ENCODE results near the gene MYO9B.

MYO9B gene

DNA sequence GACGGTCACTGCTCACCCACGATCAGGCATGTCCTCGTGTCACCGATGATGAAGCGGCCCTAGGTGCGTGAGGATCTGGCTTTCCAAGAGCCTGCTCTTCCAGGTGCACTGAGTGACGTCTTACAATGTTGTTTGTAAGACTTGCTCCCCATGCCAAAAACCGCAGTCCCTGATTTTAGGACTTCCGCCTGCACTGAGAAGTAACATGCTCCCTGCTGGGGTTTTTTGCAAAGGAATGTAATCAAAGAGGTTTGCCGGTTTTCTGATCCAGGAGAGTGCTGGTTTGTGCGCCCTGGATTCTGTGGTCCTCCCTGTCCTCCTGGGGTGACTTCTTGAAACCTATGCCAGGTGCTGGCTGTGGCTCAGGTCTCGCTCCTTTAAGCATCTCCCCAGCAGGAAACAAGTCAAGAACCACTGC, 38.8 kb downstream of the MYO9B start:
- DNase-seq, result peak in 2 of 14 donors; percentile 5 to 36

DNA sequence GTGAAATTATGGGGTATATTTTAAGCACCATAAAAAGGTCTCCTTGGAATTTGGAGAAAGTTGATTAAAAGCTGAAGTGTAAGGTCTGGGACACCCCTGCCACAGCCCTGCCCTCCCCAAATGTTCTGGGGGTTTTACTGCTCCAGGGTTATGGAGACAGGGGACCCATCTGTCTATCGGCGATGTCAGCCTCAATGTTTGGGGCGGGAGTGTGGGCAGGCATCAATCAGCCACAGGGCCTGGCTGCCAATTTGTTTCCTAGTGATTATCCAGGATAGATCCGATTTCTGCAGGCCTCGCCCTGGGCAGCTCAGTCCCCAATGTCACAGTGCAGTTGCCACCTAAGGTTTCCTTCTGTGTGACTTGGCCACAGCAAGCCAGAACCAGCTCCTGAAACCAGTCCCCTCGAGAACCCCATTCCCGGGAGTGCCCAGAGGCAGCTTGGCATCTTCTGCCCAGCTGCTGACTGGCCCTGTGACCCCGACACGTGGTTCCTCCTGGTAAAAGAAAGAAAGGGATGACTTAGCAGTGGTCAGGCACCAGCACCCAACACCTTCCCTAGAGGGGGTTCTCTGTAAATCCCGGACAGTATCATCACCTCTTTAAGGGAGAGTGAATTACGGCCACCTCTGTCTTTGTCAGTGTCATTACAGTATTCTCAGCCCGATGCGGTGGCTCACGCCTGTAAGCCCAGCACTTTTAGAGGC, 41.6 kb downstream of the MYO9B start:
- peak in 7 of 14 donors; percentile 9 to 44 (median 29) for DNase-seq

DNA sequence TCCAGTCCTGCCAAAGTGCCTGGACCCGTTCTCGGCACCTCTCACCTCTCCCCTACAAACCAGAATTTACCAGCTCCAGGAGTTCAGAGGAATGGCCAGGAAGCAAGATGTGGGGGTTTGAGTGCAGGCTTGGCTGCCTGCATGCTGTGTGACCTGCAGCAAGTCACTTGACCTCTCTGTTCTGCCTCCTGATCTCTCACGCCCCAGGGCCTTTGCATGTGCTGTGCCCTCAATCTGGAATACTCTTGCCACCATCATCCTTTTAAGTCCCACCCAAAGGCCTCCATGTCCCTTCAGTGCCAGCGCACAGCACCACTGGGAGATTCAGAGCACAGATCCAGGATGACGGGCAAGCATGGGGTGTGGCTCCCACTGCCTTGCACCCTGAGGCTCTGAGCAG, 43.4 kb downstream of the MYO9B start:
- DNase-seq, result no peak

DNA sequence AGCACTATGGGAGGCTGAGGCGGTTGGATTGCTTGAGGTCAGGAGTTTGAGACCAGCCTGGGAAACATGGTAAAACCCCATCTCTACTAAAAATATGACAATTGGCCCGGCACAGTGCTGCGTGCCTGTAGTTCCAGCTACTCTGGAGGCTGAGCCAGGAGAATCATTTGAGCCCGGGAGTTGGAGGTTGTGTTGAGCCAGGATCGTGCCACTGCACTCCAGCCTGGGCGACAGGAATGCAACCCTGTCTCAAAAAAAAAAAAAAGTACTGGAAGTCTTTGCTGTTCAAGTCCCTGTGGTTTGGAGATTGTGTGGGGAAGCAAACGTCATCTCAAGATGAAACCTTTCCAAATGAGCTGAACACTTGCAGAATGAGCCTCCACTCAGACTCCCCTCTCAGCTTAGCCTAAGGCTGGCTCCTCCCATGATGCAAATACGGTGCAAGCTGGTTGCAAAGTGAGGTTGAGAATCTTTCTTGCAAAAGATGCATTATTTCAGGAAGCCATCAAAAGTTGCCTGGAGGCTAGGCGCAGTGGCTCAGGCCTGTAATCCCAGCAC, 46.2 kb downstream of the MYO9B start:
- DNase-seq, result no peak

DNA sequence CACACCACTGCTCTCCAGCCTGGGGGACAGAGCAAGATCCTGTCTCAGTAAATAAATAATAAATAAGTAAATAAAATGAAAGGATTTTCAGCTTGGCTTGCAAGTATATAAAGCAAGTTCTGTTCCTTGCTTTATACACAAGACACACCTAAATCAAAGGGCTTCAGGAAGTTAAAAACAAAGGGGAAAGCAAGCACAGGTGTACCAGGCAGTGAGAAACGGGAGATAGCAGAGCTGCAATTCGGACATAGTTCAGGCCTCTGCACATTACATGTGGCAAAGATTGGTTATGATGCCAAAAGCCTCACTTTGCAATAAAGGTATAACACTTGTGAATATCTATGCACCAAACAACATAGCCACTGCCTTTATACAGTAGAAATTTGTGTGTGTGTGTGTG, 47.5 kb downstream of the MYO9B start:
- DNase-seq, result no peak

DNA sequence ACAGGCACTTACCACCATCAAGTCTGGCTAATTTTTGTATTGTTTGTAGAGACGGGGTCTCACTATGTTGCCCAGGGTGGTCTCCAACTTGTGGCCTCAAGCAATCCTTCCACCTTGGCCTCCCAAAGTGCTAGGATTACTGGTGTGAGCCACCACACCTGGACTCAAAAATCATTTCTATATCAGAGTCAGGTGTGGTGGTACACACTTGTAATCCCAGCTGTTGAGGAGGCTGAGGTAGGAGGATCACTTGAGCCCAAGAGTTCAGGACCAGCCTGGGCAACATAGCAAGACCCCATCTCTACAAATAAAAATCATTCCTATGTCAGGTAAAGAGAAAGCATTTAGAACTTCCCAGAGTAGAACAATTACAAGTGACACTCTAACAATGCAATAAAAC, 48.4 kb downstream of the MYO9B start:
- no peak for DNase-seq

DNA sequence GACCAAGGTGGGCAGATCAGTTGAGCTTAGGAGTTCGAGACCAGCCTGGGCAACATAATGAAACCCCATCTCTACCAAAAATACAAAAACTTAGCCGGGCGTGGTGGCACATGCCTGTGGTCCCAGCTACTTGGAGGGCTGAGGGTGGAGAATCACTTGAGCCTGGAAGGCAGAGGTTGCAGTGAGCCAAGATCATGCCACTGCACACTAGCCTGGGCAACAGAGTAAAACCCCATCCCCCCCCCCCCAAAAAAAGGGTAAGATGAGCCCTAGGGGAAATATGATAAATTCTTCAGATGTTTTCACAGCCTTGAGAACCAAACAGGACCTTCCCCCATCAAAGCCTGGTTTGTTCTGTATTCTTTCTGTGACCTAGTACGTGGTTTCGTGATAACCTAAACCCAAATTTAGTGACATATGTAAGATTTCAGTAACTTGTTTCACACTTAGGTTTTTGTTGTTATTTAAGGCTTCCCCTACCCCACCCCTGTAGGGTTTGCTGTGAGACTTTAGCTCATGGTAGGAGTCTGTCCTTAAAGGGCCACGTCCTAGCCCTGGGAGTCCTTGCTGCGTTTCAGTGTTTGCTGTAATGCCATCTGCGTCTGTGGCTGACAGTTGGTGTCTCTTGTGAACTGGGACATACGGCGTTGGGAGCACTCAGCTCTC, 49.6 kb downstream of the MYO9B start:
- peak in 2 of 14 donors; percentile 50 to 86 for DNase-seq

DNA sequence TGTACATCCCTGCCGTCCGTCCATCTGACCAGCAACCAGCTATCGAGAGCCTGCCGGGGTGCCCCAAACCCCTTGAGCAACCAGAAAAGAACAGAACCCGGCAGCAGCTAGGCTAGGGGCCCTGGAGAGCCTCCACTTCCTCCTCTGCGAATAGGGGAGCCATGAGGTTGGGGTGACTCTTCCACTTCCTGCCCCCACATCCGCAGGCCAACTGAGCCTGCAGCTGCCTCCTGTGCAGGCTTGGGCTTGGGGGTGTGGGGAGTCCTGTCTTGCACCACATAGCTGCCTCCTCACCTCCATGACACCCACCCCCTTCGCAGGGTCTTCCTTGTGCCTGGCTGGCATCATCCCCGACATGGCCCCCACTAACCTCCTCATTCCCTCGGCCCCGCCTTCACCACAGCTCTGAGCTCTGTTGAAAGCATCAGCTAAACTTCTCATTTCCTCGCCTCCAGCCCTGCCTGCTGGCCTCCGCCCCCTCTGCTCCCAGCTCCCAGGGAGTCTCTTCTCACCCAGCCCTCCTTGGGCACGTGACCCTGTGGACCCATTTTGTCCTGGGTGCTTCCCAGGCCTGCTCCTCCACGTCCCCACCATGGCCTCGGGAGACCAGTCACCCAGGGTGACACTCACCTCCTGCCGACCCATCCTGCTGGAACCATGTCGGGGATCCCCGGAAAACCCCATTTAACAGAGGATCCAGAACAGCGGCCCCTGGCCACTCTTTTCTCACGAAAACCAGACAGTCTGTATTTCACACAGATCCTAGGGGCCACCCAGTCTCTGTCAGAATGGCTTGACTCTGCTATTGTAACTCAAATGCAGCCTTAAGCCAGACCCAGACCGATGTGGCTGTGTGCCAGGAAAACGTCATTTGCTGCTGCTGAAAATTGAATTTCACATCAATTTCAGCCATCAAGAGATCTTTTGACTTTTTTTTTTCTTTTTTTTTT, 50.4 kb downstream of the MYO9B start:
- DNase-seq, result peak in 12 of 14 donors; percentile 31 to 78 (median 56)

DNA sequence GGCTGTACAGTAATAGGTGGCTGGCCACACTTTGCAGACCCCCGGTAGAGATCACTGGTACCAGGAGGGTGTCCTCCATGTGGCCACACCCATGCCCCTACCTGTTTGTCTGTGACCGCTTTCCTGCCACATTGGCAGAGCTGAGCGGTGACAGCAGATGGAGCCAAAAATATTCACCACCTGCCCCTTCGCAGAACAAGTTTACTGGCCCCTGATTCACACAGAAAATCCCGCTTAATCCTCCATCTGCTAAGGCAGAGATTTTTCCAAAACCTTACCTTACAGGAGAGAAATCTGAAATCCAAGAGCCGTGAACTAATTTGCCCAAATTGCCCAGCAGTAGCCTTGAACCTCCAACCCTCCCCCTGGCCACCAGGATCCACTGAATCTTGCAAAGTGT, 52.1 kb downstream of the MYO9B start:
- DNase-seq, result peak in 1 of 14 donors; percentile 85

DNA sequence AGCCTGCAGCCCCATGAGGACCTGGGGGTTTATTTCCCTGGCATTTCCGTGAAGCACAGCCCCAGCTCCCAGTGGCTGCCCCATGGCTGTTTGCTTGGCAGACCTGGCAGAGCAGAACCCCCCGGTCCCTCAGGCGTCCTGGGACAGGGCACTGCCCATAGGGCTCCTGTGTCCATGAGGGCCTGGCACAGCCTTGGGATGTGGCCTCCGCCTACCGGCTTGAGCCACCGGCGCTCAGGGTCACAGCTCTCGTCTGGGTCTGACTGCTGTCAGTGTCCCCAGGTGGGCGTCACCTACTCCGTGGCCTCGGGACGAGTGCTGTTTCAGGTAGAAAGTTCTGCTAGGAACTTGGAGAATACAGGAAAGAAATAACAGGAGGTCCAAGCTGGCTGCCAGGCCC, 52.8 kb downstream of the MYO9B start:
- DNase-seq, result no peak

DNA sequence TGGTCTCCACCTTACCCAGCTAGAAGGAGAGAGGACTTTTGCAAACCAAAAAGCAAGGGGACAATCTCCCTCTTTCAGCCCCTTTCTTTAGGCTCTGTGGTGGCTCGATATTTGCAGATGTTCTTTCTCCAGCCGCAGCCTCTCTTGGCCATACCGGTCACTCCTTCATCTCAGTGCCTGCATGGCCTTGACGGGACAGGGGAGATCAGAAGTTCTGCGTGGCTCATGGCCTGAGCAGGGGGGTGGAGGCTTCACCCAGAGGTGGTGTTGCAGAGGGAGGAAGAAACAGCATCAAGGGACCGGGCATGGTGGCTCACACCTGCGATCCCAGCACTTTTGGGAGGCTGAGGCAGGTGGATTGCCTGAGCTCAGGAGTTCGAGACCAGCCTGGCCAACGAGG, 53.2 kb downstream of the MYO9B start:
- DNase-seq, result no peak

DNA sequence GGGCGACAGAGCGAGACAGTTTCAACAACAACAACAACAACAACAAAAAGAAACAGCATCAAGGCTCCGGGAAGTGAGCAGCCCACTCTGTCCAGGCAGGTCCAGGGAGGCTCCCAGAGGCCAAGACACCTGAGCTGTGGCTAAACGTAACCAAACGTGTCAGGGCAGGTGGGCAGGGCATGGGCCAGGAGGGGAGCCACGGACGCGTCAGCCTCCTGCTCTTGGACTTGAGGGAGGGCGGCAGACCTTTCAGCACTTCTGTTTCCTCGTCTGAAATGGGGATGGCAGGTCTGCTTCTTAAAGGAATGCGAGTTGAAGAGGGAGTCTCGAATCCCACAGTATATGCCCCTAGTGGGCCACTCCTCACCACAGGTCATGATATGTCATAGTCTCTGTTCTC, 53.8 kb downstream of the MYO9B start:
- DNase-seq, result no peak

DNA sequence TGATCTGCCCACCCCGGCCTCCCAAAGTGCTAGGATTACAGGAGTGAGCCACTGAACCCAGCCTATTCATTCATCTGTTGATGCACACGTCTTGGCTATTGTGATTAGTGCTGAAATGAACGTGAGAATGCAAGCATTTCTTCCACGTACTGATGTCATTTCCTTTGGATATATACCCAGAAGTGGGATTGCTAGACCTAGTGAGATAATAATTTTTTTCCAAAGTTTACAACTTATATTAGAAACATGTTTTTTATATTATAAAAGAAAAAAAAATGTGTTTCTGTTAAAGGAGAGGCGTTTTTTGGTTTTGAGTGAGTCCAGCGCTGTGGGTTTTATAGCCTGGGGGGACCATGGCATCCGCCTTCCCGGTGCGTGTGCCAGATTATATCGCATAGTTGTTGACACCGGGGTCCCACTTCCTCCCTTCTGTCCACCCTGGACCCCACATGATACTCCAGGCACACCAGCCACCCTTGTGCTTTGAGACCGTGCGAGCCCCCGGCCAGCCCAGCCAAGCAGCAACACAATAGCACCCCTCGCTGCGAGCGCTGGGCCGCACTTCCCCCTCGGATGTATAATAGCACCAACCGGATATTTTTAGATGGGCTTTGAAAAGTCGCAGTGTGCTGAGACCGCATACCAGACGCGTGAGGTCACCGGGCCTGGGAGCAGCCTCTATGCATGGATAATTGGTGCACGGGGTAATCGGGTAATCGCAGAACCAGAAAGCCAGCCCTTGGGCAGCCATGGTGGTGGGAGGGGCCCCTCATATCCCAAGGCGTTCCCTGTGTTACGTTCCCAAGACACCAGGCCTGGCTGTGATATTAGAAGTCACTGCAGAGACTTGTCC, 59.6 kb downstream of the MYO9B start:
- DNase-seq, result peak in 13 of 14 donors; percentile 15 to 64 (median 47)

DNA sequence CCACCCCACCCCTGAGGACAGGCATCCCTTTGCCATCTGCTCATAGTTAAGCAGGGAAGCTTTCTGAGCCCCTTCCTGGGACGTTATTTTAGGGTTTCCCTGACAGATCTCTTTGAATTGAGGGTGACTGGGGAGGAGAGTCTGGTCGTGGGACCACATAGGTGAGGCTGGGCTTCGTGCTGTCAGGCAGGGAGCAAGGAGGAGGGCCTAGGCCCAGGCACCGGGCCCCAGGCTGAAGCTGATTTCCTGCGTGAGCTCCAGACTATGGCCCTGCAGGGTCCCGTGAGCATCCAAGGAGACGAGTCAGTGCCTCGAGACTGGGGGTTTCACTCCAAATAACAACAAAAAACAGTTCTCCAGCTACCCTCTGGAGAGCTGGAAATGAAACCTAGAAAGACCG, 60.4 kb downstream of the MYO9B start:
- no peak for DNase-seq

DNA sequence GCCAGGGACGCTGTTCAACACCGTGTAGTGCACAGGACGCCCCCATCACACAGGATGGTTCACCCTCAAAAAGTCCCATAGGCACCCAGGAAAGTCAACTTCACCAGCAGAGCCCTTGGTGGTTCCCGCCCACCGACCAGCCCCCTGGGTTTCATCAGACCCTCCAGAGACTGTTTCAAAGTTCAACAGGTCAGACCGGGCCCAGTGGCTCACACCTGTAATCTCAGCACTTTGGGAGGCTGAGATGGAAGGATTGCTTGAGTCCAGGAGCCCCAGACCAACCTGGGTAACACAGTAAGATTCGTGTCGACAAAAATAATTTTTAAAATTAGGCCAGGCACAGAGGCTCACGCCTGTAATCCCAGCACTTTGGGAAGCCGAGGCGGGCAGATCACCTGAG, 61.0 kb downstream of the MYO9B start:
- no peak for DNase-seq

DNA sequence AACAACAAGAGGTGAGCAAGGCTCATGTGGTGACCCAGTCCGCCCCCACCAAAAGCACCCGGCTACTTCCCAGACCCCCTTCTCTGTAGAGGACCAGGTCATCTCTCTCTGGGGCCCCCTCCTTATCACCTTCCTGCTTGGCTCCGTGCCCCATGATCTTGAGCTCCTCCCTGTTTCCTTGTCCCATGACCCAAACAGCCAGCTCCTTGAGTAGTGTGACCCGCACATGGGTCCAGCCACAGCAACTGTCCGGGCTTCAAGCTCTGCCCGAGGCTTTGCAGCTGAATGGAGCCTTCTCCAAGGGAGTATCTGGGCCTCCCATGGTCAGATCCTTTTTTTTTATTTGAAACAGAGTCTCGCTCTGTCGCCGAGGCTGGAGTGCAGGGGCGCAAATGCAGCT, 61.8 kb downstream of the MYO9B start:
- no peak for DNase-seq

DNA sequence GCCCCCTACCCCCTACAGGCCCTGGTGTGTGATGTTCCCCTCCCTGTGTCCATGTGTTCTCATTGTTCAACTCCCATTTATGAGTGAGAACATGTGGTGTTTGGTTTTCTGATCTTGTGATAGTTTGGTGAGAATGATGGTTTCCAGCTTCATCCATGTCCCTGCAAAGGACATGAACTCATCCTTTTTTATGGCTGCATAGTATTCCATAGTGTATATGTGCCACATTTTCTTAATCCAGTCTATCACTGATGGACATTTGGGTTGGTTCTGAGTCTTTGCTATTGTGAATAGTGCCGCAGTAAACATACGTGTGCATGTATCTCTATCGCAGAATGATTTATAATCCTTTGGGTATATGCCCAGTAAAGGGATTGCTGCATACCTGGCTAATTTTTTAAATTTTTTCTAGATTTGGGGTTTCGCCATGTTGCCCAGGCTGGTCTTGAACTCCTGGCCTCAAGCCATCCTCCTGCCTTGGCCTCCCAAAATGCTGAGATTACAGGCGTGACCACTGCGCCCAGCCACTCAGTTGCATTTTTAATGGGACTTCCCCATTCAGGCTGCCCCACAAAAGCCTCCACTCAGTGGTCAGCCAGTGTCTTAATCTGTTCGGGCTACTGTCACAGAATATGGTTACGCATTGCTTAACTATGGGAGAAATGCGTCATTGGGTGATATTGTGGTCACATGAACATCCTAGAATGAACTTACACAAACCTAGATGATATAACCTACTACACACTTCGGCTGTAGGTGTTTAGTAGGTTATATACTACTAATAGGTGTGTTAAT, 62.7 kb downstream of the MYO9B start:
- DNase-seq, result peak in 2 of 14 donors; percentile 4 to 9

DNA sequence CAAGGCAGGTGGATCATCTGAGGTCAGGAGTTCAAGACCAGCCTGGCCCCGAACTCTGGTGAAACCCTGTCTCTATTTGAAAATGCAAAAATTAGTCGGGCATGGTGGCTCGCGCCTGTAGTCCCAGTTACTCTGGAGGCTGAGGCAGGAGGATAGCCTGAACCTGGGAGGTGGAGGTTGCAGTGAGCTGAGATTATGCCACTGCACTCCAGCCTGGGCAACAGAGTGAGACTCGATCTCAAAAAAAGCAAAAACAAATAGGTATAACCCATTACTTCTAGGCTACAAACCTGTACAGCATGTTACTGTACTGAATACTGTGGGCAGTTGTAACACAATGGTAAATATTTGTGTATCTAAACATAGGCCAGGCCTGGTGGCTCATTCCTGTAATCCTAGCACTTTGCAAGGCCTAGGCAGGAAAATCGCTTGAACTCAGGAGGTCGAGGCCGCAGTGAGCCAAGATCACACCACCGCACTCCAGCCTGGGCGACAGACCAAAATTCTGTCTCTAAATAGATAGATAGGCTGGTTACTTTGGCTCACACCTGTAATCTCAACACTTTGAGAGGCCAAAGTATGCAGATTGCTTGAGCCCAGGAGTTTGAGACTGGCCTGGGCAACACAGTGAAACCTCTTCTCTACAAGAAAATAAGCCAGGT, 63.5 kb downstream of the MYO9B start:
- DNase-seq, result no peak

DNA sequence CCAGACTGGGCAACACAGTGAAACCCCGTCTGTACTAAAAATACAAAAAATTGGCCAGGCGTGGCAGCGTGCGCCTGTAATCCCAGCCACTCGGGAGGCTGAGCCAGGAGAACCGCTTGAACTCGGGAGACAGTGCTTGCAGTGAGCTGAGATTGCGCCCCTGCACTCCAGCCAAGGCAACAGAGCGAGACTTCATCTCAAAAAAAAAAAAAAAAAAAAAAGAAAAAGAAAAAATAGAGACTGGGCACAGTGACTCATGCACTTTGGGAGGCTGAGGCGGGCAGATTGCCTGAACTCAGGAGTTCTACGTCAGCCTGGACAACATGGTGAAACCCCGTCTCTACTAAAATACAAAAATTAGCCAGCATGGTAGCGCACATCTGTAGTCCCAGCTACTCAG, 69.2 kb downstream of the MYO9B start:
- DNase-seq, result peak in 1 of 14 donors; percentile 34

Measured in C1 segment of cervical spinal cord (tissue), 14 donors.